DOHH2 (cell line): ENCODE measurements around the gene BTBD17.

Experiments used
- EZH2phosphoT487 ChIP-seq: fragments of 200-600 bp; sonication (generic); IDR thresholded peaks from 2 replicates; pipeline ENCODE4 v1.6.1; 2017; ENCODE audit warnings: borderline replicate concordance, mild to moderate bottlenecking, antibody characterized with exemption, low read length, moderate library complexity, mixed read lengths
- TF ChIP-seq, protein P1 (sequence below): fragments of 200-600 bp; sonication (generic); IDR thresholded peaks from one replicate; pipeline ENCODE4 v1.5.1; 2014; ENCODE audit warnings: antibody characterized with exemption, mild to moderate bottlenecking, low read depth, low read length; ENCODE audit not compliant: poor library complexity, severe bottlenecking

DNA sequence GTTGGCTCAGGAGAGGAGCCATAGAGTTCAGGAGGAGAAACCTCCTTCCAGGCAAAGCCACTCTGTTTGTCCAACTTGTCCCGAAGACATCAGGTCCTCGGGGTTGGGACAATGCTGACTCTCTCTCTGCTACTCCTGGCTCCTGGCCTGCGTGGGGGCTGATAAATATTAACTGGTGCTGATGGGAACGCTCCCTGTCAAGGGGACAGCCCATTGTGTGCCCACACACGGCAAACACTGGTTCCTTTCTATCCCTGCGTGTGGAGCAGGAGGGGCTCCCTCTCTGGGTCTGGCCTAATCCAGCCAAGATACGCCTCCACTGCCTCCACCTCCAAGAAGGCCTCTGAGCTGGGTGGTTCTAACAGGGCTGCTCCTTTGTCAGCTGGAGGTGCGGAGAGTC lies 31.2 kb downstream of the BTBD17 start:
- TF ChIP-seq EZH2phosphoT487 = no peak
- TF ChIP-seq, protein P1, sequence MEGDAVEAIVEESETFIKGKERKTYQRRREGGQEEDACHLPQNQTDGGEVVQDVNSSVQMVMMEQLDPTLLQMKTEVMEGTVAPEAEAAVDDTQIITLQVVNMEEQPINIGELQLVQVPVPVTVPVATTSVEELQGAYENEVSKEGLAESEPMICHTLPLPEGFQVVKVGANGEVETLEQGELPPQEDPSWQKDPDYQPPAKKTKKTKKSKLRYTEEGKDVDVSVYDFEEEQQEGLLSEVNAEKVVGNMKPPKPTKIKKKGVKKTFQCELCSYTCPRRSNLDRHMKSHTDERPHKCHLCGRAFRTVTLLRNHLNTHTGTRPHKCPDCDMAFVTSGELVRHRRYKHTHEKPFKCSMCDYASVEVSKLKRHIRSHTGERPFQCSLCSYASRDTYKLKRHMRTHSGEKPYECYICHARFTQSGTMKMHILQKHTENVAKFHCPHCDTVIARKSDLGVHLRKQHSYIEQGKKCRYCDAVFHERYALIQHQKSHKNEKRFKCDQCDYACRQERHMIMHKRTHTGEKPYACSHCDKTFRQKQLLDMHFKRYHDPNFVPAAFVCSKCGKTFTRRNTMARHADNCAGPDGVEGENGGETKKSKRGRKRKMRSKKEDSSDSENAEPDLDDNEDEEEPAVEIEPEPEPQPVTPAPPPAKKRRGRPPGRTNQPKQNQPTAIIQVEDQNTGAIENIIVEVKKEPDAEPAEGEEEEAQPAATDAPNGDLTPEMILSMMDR = no peak
